Common myeloid progenitor, CD34-positive (primary cell): ENCODE results near the gene RABAC1. TPM values are rescaled to one million over a fixed set of nuclear protein-coding genes. Genes with fewer than 3 reads are reported as not detected.

ENCODE experiments used
- CTCF ChIA-PET: fragments of 350-600 bp; sonication (Branson Sonifier 250); formaldehyde crosslinking; loops from one replicate; lab custom pipeline; 2021; ENCODE audit warnings: antibody characterized with exemption; lab: Charles Lee
- POLR2A ChIA-PET: fragments of 350-600 bp; sonication (Branson Sonifier 250); formaldehyde crosslinking; loops from one replicate; lab custom pipeline; 2021; ENCODE audit warnings: antibody characterized with exemption; lab: Charles Lee
- DNase-seq, 3 donors: peaks; one replicate each; pipeline versions ENCODE4 v3.0.0 to v3.0.0-alpha.2; 2013
- H3K27ac ChIP-seq, 2 experiments: 1 replicate in 1 of 2; 2 replicates in 1 of 2; pipeline ENCODE4 v1.7.0; 2013; ENCODE audit warnings: inconsistent platforms in 2 of 2, low read length in 2 of 2, mild to moderate bottlenecking in 2 of 2, low read depth in 1 of 2, moderate library complexity in 1 of 2; ENCODE audit not compliant: severe bottlenecking in 2 of 2, insufficient read depth in 1 of 2, poor library complexity in 1 of 2
- H3K27me3 ChIP-seq, 5 experiments: replicated peaks in 2 of 5; 1 replicate in 3 of 5; 2 replicates in 2 of 5; pipeline versions ENCODE4 v1.6.1 to v1.7.0; 2013; ENCODE audit warnings: low read length in 4 of 5, mild to moderate bottlenecking in 2 of 5, moderate library complexity in 2 of 5, inconsistent platforms in 1 of 5; ENCODE audit not compliant: insufficient read depth in 5 of 5, control insufficient read depth in 4 of 5
- H3K36me3 ChIP-seq, 4 experiments: 1 replicate in 2 of 4; 2 replicates in 2 of 4; pipeline versions ENCODE4 v1.6.1 to v1.7.0; 2013; ENCODE audit warnings: low read length in 3 of 4, control low read depth in 1 of 4, mild to moderate bottlenecking in 1 of 4; ENCODE audit not compliant: control insufficient read depth in 4 of 4, insufficient read depth in 4 of 4
- H3K4me1 ChIP-seq, 4 experiments: 1 replicate in 3 of 4; 2 replicates in 1 of 4; pipeline versions ENCODE4 v1.6.1 to v1.7.1; 2013; ENCODE audit warnings: low read length in 3 of 4, mild to moderate bottlenecking in 3 of 4, control low read depth in 1 of 4, inconsistent platforms in 1 of 4, moderate library complexity in 1 of 4; ENCODE audit not compliant: control insufficient read depth in 4 of 4, insufficient read depth in 4 of 4; ENCODE audit errors: control extremely low read depth in 1 of 4
- H3K4me3 ChIP-seq, 7 experiments: 1 replicate in 4 of 7; 2 replicates in 3 of 7; pipeline versions ENCODE4 v1.5.1 to v1.7.0; 2013; ENCODE audit warnings: mild to moderate bottlenecking in 7 of 7, low read length in 6 of 7, moderate library complexity in 6 of 7, inconsistent platforms in 2 of 7, low read depth in 2 of 7, control low read depth in 1 of 7; ENCODE audit not compliant: insufficient read depth in 4 of 7, control insufficient read depth in 1 of 7; ENCODE audit errors: extremely low read depth in 1 of 7
- H3K9me3 ChIP-seq, 5 experiments: 1 replicate in 4 of 5; 2 replicates in 1 of 5; pipeline versions ENCODE4 v1.6.1 to v1.7.1; 2013; ENCODE audit warnings: low read length in 4 of 5, mild to moderate bottlenecking in 2 of 5, inconsistent platforms in 1 of 5, low read depth in 1 of 5, moderate library complexity in 1 of 5; ENCODE audit not compliant: control insufficient read depth in 4 of 5, insufficient read depth in 2 of 5; ENCODE audit errors: control extremely low read depth in 1 of 5
- WGBS: methylation state at CpG from one replicate; pipeline ENCODE4 v1.1.5; 2013; ENCODE audit not compliant: insufficient coverage; 5-methylcytosine and 5-hydroxymethylcytosine counted together
- polyA plus RNA-seq: library from polyadenylated mRNA; unstranded; fragments of 120-200 nt; gene quantifications from one replicate; pipeline ENCODE4 v1.2.1, GENCODE V29; 2013

The RABAC1 gene, protein sequence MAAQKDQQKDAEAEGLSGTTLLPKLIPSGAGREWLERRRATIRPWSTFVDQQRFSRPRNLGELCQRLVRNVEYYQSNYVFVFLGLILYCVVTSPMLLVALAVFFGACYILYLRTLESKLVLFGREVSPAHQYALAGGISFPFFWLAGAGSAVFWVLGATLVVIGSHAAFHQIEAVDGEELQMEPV
- polyA plus RNA-seq = 72.7 TPM

DNA sequence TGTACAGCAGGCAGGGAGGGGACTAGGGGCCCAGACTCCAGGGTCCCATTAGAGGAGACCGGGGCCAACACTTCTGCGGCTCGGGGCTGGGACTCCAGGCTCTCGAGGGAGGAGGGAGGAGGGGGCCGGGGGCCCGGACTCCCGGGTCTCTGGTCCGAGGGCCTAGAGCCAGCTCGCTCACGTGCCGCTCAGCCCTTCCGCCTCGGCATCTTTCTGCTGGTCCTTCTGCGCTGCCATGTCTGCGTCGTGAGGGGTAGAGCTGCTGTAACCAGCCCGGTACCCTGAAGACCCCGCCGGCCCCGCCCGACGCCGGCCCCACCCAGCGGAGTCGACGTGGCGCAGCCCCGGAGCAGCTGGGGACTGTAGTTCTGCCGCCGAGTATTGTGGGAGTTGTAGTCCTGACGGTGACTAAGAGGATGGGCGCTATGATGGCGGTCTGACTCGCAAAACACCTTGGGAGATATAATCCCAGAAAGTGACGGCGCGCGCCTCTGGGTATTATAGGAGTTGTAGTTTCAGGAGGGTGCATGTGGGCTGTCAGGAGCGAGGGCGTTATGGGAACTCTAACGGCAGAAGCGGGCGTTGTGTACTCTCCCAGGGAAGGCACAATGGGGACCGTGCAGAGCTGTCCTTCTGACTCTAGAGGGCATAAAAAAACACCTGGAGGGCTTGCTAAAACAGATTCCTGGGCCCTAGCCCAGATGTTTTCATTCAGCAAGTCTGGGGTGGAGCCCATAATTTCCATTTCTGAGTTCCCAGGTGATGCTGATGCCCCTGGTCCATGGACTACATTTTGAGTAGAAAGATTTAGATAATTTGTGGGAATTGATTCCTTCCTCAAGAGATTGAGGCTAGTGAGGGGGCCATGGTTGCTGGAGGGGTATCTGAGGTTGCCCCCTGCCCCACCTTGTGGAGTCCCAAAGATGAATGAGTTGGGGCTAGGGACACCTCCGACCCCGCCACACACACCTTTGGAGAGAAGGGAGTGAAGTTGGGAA lies at the start of gene RABAC1:
Gene RABAC1 (minus strand): TSS at position 266 of the 998 bp plus-strand sequence. CDS start 29 bp downstream, at position 237.
- H3K27ac ChIP-seq = peak within 1 kb of the TSS in 1 of 2 experiments; percentile 78
- H3K4me3 ChIP-seq = peak within 1 kb of the TSS; percentile 44 to 92 (median 81)
- CTCF ChIA-PET = interaction anchor here (1.4 to 4.3 kb wide), 5 partner anchors 45 to 100 kb away, joined by 3 to 15 read pairs (median 5); partner anchors contain the start of genes CD79A and RPS19
- H3K27me3 ChIP-seq = no peaks in the 10 kb centered on the region
- peak; percentile 88 to 93 (median 91) for DNase-seq
- H3K36me3 ChIP-seq = peaks cover 0 to 16% (median 4%) of the 10 kb centered on the region in 4 experiments
- under 1% methylated on average over 37 of the region's 46 CpGs for WGBS
- H3K4me1 ChIP-seq = peaks cover 0 to 35% (median 15%) of the 10 kb centered on the region in 4 experiments
- POLR2A ChIA-PET = interaction anchor here (1.5 kb wide), 1 partner anchor 14 kb away, joined by 4 read pairs; no protein-coding TSS in a partner anchor
- H3K9me3 ChIP-seq = no peaks in the 10 kb centered on the region

DNA sequence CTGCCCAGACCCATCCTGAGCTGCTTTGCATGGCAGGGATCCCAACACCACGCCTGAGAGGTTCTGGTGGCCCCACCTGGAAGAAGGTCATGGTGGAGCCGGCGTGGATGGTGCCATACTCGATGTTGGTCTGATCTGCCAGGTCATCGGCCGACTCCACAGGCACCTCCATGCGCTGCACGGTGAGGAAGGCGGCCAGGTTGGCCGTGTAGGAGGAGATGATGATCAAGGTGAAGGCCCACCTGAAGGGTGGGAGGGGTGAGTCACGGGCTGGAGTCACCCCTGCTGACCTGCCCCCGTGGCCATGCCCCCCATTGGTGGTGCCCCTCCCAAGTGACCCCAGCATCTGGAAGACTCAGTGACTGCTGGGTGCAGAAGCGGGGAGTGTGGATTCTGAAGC lies 47.4 kb upstream of the RABAC1 start:
- ChIA-PET POLR2A (no interaction called here), CTCF (no interaction called here)
- Histone ChIP-seq H3K27me3 (peaks cover 0 to 2% (median 0%) of the 10 kb centered on the region in 5 experiments), H3K27ac (no peak overlapping the region), H3K36me3 (peaks cover 2 to 37% (median 5%) of the 10 kb centered on the region in 4 experiments), H3K4me1 (no peaks in the 10 kb centered on the region), H3K9me3 (no peaks in the 10 kb centered on the region), H3K4me3 (no peak overlapping the region)
- 100% methylated on average over 10 of the region's 13 CpGs for WGBS
- no peak for DNase-seq

DNA sequence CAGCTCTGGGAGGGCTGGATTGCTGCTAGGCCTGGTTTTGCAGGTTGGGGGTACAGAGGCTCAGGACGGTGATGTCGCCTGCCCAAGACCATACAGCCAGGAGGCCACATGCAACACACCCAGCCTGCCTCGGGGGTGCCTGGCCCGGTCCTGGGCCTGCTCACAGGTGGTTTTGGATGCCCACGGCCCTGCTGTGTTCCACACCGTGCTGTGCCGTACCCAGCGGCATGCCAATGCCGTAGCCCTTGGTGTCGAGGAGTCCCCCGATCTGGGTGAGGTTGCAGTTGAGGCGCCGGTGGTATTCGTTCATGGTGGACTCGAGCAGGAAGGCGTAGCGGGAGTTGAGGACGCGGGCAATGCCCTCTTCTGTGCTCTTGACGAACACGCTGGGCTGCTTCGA lies 46.4 kb upstream of the RABAC1 start:
- ChIA-PET POLR2A (no interaction called here), CTCF (no interaction called here)
- H3K36me3 ChIP-seq = peaks cover 2 to 37% (median 5%) of the 10 kb centered on the region in 4 experiments
- no peaks in the 10 kb centered on the region for H3K9me3 ChIP-seq
- no peak overlapping the region for H3K27ac ChIP-seq
- 98% methylated on average over 21 of the region's 22 CpGs for WGBS
- DNase-seq = no peak
- H3K4me3 ChIP-seq = no peak overlapping the region
- peaks cover 0 to 6% (median 3%) of the 10 kb centered on the region in 5 experiments for H3K27me3 ChIP-seq
- H3K4me1 ChIP-seq = no peaks in the 10 kb centered on the region

DNA sequence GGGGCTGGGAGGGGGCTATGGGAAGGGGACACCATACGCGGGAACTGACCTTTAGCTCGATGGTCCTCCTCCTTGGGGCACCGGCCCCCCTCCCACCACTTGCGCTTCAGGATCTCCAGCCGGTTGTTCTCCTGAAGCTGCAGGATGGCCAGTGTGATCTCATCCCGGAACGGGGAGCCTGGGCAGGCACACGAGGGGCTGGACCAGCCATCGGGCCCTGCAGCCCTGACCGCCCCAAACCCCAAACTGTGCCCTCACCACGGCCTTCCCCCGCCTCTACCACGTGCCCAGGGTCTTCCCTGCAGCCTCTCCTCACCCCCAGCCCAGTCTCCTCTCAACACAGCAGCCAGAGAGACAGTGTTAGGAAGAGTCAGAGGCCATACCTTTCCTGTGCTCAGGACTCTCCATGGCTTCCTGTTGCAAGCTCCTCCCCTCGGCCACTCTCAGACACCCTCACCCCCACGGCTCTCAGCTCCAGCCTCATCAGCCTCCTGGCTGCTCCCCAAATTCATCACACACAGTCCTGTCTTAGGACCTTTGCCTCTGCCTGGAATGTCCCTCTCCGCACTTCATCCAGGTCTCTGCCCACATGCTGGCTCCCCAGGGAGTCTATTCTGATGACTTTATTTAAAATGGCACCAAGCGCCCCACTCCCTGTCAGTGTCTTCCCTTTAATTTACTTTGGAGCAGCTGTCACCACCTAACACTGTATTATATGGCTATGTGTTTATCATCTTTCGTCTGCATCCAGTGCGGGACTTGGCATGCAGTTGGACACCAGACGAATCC lies 44.6 kb upstream of the RABAC1 start:
- CTCF ChIA-PET = interaction anchor here (1.0 to 2.0 kb wide), 2 partner anchors 16 to 45 kb away, joined by 3 to 4 read pairs; partner anchors contain the start of gene RABAC1
- Histone ChIP-seq H3K4me3 (no peak overlapping the region), H3K9me3 (no peaks in the 10 kb centered on the region), H3K27me3 (peaks cover 2 to 21% (median 17%) of the 10 kb centered on the region in 5 experiments), H3K27ac (no peak overlapping the region), H3K36me3 (peaks cover 2 to 42% (median 5%) of the 10 kb centered on the region in 4 experiments), H3K4me1 (peaks cover 0 to 5% (median under 1%) of the 10 kb centered on the region in 4 experiments)
- POLR2A ChIA-PET = no interaction called here
- DNase-seq = no peak
- 96% methylated on average over 14 of the region's 21 CpGs for WGBS

DNA sequence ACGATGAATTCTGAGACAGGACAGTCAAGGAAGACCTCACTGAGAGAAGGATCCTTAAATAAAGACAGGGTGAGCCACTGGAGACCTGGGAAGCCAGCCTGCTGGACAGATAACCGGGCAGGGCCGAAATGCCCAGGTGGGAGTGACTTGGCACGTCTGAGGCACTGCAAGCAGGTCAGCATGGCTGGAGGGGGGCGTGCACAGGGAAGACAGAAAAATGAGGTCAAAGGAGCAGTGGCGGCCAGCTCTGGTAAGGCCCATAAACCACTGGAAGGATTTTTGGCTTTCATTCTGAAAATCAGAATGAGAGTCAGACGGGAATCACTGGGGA lies 40.7 kb upstream of the RABAC1 start:
- 100% methylated on average over 7 of the region's 7 CpGs for WGBS
- ChIA-PET CTCF (interaction anchor here (1.2 to 2.6 kb wide), 4 partner anchors 9 to 81 kb away, joined by 3 to 7 read pairs (median 4); no protein-coding TSS in a partner anchor), POLR2A (no interaction called here)
- H3K4me1 ChIP-seq = peaks cover 0 to 22% (median 13%) of the 10 kb centered on the region in 4 experiments
- DNase-seq = no peak
- H3K36me3 ChIP-seq = peaks cover 0 to 25% (median 1%) of the 10 kb centered on the region in 4 experiments
- H3K27ac ChIP-seq = no peak overlapping the region
- no peak overlapping the region for H3K4me3 ChIP-seq
- no peaks in the 10 kb centered on the region for H3K9me3 ChIP-seq
- H3K27me3 ChIP-seq = peaks cover 2 to 59% (median 40%) of the 10 kb centered on the region in 5 experiments

DNA sequence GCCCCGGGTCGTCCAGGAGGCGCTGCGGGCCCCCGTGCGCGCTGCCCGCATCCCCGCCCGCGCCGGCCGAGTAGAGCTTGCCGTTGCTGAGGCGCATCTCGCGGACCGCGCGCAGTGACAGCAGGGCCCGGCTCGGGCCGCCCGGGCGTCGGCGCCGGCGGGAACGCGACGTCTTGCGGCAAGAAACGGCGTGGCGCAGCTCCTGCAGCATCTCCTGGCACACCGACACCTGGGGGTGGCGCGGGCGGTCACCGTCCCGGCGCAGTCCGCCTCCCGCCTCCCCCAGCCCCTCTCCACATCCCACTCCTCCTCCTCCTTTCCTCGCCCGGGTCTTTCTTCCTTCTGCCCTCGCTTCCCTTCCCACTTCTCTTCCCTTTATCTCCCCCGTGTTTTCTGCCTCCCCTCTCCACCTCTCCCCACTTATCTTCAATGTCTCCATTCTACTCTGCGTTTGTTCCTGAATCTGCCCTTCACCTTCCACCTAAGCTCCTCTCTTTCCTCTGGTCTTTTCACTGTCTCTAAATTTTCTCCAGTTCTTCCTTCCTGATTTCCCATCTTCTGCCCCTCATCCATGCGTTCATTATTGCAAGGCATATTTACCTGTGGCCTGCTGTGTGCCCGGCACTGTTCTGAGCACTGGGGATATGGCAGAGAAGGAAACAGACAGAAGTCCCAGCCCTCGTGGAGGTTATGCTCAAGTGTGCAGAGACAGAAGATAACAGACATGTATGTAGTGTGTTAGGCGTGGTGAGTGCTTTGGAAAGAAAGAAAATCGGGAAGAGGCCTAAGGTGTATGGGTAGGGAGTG lies 40.2 kb upstream of the RABAC1 start:
- H3K9me3 ChIP-seq = no peaks in the 10 kb centered on the region
- H3K36me3 ChIP-seq = peaks cover 0 to 25% (median under 1%) of the 10 kb centered on the region in 4 experiments
- H3K27me3 ChIP-seq = peaks cover 2 to 63% (median 41%) of the 10 kb centered on the region in 5 experiments
- H3K4me1 ChIP-seq = peaks cover 0 to 22% (median 15%) of the 10 kb centered on the region in 4 experiments
- CTCF ChIA-PET = interaction anchor here (0.9 to 2.6 kb wide), 5 partner anchors 9 to 82 kb away, joined by 3 to 7 read pairs (median 3); no protein-coding TSS in a partner anchor
- DNase-seq = peak in 2 of 3 donors; percentile 40 to 49
- POLR2A ChIA-PET = no interaction called here
- H3K4me3 ChIP-seq = peak overlapping the region in 1 of 7 experiments; percentile 19
- H3K27ac ChIP-seq = no peak overlapping the region
- WGBS = 24% methylated on average over 54 of the region's 55 CpGs
